H1 (cell line): ENCODE data around the gene PFN4.

Experiments
- EZH2 ChIP-seq: fragments of 200-600 bp; sonication (generic); IDR thresholded peaks from 2 replicates; pipeline ENCODE4 v1.7.1; 2012; ENCODE audit warnings: low read depth, mild to moderate bottlenecking, moderate library complexity, low read length, inconsistent platforms; ENCODE audit not compliant: severe bottlenecking
- TF ChIP-seq, protein P1 (sequence below), 3 experiments: IDR thresholded peaks; 1 replicate in 2 of 3; 2 replicates in 1 of 3; pipeline versions ENCODE4 v1.5.1 to v1.6.1; 2011; ENCODE audit warnings: low read length in 3 of 3, mild to moderate bottlenecking in 3 of 3, inconsistent platforms in 2 of 3, low read depth in 1 of 3, moderate library complexity in 1 of 3; ENCODE audit not compliant: insufficient read depth in 1 of 3; ENCODE audit errors: control extremely low read depth in 1 of 3

- TF ChIP-seq, protein P1, sequence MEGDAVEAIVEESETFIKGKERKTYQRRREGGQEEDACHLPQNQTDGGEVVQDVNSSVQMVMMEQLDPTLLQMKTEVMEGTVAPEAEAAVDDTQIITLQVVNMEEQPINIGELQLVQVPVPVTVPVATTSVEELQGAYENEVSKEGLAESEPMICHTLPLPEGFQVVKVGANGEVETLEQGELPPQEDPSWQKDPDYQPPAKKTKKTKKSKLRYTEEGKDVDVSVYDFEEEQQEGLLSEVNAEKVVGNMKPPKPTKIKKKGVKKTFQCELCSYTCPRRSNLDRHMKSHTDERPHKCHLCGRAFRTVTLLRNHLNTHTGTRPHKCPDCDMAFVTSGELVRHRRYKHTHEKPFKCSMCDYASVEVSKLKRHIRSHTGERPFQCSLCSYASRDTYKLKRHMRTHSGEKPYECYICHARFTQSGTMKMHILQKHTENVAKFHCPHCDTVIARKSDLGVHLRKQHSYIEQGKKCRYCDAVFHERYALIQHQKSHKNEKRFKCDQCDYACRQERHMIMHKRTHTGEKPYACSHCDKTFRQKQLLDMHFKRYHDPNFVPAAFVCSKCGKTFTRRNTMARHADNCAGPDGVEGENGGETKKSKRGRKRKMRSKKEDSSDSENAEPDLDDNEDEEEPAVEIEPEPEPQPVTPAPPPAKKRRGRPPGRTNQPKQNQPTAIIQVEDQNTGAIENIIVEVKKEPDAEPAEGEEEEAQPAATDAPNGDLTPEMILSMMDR (IDR thresholded peaks at IDR 0.05; ENCODE audit: control extremely low read depth in 1 of 3, insufficient read depth in 1 of 3, low read depth in 1 of 3, low read length in 3 of 3), result no peak
- TF ChIP-seq EZH2, result no peak
These were observed 11.7 kb downstream of the PFN4 start for GRCh38 chr2:24111407-24111901.
